Measurements from ENCODE around the gene DENND1A.

- TF ChIP-seq JUNB (IDR thresholded peaks at IDR 0.05), result no peak
- TF ChIP-seq E2F6 (IDR thresholded peaks at IDR 0.05; ENCODE audit: borderline replicate concordance, low read depth), result no peak
Observed at GRCh38 chr9:123947326-123947725, 17.4 kb upstream of the DENND1A start.
